Smooth muscle cell (in vitro differentiated cells): Measurements from ENCODE around the gene ZNF700. TPM values are rescaled to one million over a fixed set of nuclear protein-coding genes. Genes with fewer than 3 reads are reported as not detected.

Source experiments
- DNase-seq: peaks from one replicate; lab custom pipeline; 2025; ENCODE audit not compliant: unreplicated experiment; lab: John Stamatoyannopoulos, UW
- H2AFZ ChIP-seq: fragments of 200-600 bp; sonication (generic); 2 replicates; pipeline ENCODE4 v1.6.0; 2016; ENCODE audit warnings: antibody characterized with exemption, low read depth, mild to moderate bottlenecking
- H3F3A ChIP-seq: fragments of 200-600 bp; sonication (generic); 2 replicates; pipeline ENCODE4 v1.6.0; 2017; ENCODE audit warnings: antibody characterized with exemption, low read depth
- H3K27ac ChIP-seq: fragments of 200-600 bp; sonication (generic); 2 replicates; pipeline ENCODE4 v1.5.1; 2016; ENCODE audit warnings: low read depth, mild to moderate bottlenecking
- H3K27me3 ChIP-seq: fragments of 200-600 bp; sonication (generic); 2 replicates; pipeline ENCODE4 v1.6.1; 2016; ENCODE audit warnings: low read depth, mild to moderate bottlenecking
- H3K36me3 ChIP-seq: fragments of 200-600 bp; sonication (generic); 2 replicates; pipeline ENCODE4 v1.5.1; 2016; ENCODE audit warnings: low read depth
- H3K4me1 ChIP-seq: fragments of 200-600 bp; sonication (generic); 2 replicates; pipeline ENCODE4 v1.5.1; 2016; ENCODE audit warnings: low read depth
- H3K4me2 ChIP-seq: fragments of 200-600 bp; sonication (generic); 2 replicates; pipeline ENCODE4 v1.6.0; 2016; ENCODE audit warnings: mild to moderate bottlenecking
- H3K4me3 ChIP-seq: fragments of 200-600 bp; sonication (generic); 2 replicates; pipeline ENCODE4 v1.5.1; 2016; ENCODE audit warnings: mild to moderate bottlenecking
- H3K79me2 ChIP-seq: fragments of 200-600 bp; sonication (generic); 2 replicates; pipeline ENCODE4 v1.6.0; 2016; ENCODE audit warnings: low read depth, mild to moderate bottlenecking
- H3K9ac ChIP-seq: fragments of 200-600 bp; sonication (generic); 2 replicates; pipeline ENCODE4 v1.6.0; 2016; ENCODE audit warnings: low read depth
- H3K9me3 ChIP-seq: fragments of 200-600 bp; sonication (generic); replicated peaks from 2 replicates; pipeline ENCODE4 v1.5.1; 2016; ENCODE audit warnings: low read depth
- H4K20me1 ChIP-seq: fragments of 200-600 bp; sonication (generic); 2 replicates; pipeline ENCODE4 v1.6.0; 2016; ENCODE audit warnings: low read depth
- CTCF ChIP-seq: fragments of 200-600 bp; sonication (generic); IDR thresholded peaks from 2 replicates; pipeline ENCODE4 v1.5.1; 2017; ENCODE audit warnings: borderline replicate concordance, mild to moderate bottlenecking, antibody characterized with exemption; ENCODE audit not compliant: insufficient read depth, poor library complexity, severe bottlenecking
- whole genome bisulfite sequencing: methylation state at CpG from one replicate; pipeline ENCODE4 v1.1.7; 2016; ENCODE audit warnings: low lambda C conversion rate; 5-methylcytosine and 5-hydroxymethylcytosine counted together
- polyA plus RNA-seq: library from polyadenylated mRNA; unstranded; fragments of >200 nt; fragmentation: Nextera tagmentation; extraction: Ambion mirVana; gene quantifications from 2 replicates; pipeline ENCODE4 v1.2.1, GENCODE V29; 2016
- total RNA-seq: library from RNA; depleted of rRNA; stranded (reverse); fragments of >200 nt; gene quantifications from 2 replicates; pipeline ENCODE4 v1.2.3, GENCODE V29; 2014

The ZNF700 gene
- total and polyA plus RNA-seq, 2 experiments from 2014 or later: 1.2 to 8.3 TPM

DNA sequence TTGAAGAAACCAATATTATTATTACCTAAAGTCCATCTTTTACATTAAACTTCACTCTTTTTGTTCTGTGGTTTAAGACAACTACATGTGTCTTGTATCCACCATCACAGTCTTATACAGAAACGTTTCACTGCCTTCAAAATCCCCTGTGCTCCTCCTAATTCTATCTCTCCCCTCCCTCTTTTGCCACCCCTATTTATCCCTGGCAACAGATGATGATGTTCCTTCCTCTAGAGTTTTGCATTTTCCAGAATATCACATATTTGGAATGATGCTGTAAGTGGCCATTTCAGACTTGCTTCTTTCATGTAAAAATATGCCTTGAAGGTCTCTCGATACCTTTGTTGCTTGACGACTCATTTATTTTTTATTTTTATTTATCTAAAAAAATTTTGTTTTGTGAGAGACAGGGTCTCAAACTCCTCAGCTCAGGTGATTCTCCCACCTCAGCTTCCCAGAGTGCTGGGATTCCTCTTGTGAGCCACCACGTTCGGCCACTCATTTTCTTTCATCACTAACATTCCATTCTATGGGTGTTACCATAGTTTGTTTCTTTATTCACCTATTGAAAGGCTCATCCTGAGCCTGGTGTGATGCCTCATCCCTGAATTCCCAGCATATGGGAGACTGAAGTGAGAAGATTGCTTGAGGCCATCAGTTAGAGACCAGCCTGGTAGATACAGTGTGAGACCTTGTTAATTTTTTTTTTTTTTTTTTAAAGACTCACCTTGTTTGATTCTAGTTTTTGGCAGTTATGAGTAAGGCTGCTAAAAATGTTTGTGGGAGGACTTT lies 48.3 kb downstream of the ZNF700 start:
- 86% methylated on average over 5 of the region's 5 CpGs for WGBS
- Histone ChIP-seq H3K4me3 (no peak overlapping the region), H3K27me3 (no peaks in the 10 kb centered on the region), H3K79me2 (no peaks in the 10 kb centered on the region), H3K4me2 (no peak overlapping the region), H3F3A (no peaks in the 10 kb centered on the region), H3K9me3 (peaks cover 12% of the 10 kb centered on the region), H3K36me3 (no peaks in the 10 kb centered on the region), H3K9ac (no peak overlapping the region), H3K27ac (no peak overlapping the region), H3K4me1 (no peaks in the 10 kb centered on the region), H2AFZ (no peak overlapping the region), H4K20me1 (no peaks in the 10 kb centered on the region)
- DNase-seq: no peak
- no peak for TF ChIP-seq CTCF

GRCh38 chr19:11978492-11979100 lies 53.7 kb downstream of the ZNF700 start:
- WGBS: 91% methylated on average over 9 of the region's 9 CpGs
- H3K79me2 ChIP-seq: no peaks in the 10 kb centered on the region
- H3K36me3 ChIP-seq: peaks cover 4% of the 10 kb centered on the region
- no peak for DNase-seq
- H3F3A ChIP-seq: no peaks in the 10 kb centered on the region
- no peak overlapping the region for H3K4me2 ChIP-seq
- H3K4me3 ChIP-seq: no peak overlapping the region
- no peaks in the 10 kb centered on the region for H3K4me1 ChIP-seq
- no peaks in the 10 kb centered on the region for H4K20me1 ChIP-seq
- no peak for TF ChIP-seq CTCF
- H3K27me3 ChIP-seq: no peaks in the 10 kb centered on the region
- H3K9ac ChIP-seq: no peak overlapping the region
- H3K9me3 ChIP-seq: peaks cover 46% of the 10 kb centered on the region
- H2AFZ ChIP-seq: no peak overlapping the region
- no peak overlapping the region for H3K27ac ChIP-seq

- DNase-seq: no peak
- WGBS: 82% methylated on average over 4 of the region's 4 CpGs
- no peak overlapping the region for H2AFZ ChIP-seq
- no peaks in the 10 kb centered on the region for H3K79me2 ChIP-seq
- H3K4me2 ChIP-seq: no peak overlapping the region
- peaks cover 46% of the 10 kb centered on the region for H3K9me3 ChIP-seq
- H3F3A ChIP-seq: no peaks in the 10 kb centered on the region
- H3K27me3 ChIP-seq: no peaks in the 10 kb centered on the region
- no peak for TF ChIP-seq CTCF
- no peak overlapping the region for H3K4me3 ChIP-seq
- H4K20me1 ChIP-seq: no peaks in the 10 kb centered on the region
- no peak overlapping the region for H3K27ac ChIP-seq
- no peaks in the 10 kb centered on the region for H3K4me1 ChIP-seq
- H3K9ac ChIP-seq: no peak overlapping the region
- H3K36me3 ChIP-seq: peaks cover 4% of the 10 kb centered on the region
Observed at GRCh38 chr19:11979527-11979926, 54.6 kb downstream of the ZNF700 start.
